GM15510 (cell line): ENCODE results near the gene TOX2.

Experiments
- POLR2A ChIP-seq: IDR thresholded peaks from 3 replicates; pipeline ENCODE4 v1.6.1; 2011; ENCODE audit warnings: borderline replicate concordance; ENCODE audit not compliant: insufficient read length; ENCODE audit errors: extremely low read depth

The TOX2 gene

DNA sequence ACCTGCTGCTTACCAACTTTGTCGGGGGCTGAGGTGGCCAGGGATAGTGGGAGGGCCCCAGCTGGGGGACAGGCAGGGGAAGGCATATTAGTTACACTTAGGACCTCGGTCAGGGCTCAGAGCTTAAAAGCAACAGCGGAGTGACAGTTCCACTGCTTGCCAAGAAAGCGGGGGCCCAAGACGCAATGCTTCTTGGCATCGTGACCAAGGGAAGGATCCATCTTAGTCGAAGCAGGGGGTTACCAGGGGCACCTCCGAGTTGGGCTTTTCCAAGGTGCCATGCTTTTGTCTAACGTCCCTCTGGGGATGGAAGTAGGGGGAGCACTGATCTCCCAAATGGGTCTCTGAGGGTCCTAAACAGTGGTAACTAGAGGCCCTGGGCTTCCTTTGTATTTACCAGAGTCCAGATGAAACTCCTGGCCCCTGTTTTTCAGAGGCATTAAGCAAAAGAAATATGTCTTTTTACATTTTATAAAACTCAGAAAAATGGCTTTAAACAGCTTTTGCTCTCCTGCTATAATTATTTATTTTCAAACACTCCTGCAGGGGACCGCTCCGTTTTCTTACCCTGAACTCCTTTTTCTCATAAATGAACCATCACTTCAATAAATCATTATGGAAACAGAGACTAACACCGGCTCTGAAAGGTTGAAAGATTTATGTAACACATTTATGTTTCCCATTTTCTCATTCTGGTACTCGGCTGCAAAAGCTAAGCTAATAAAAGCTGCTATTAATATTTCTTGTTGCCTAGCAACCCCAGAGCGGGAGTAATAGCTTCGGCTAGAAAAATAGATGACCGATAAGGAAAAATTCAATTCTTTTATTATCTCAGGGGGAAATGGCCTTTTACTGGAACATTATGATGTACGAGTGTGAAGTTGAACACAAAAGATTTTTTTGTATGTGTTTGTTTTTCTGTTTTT is 100.4 kb downstream of the TOX2 start:
- TF ChIP-seq POLR2A, result no peak

GRCh38 chr20:44015733-44016103 is 101.1 kb downstream of the TOX2 start:
- TF ChIP-seq POLR2A, result no peak

GRCh38 chr20:44016525-44016924 is 101.9 kb downstream of the TOX2 start:
- no peak for TF ChIP-seq POLR2A

DNA sequence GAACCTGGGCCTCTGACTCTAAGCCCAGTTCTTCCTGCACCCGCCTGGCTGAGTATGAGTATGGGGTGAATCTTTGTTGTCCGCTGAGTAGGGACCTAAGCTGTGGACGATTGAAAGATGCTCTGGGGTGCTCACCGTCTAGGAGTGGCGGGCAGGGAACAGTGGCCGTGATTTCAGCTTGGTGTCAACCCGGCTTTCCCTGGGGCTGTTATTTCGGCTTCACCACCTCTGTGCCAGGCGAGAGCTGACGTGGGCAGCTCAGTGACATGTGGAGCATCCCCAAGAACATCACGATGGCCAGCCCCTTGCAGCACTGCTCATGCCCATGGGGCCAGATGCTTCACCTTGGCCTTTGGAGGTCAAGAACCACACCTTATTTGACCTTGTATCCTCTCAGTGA is 102.6 kb downstream of the TOX2 start:
- no peak for TF ChIP-seq POLR2A

- TF ChIP-seq POLR2A, result no peak
Observed at GRCh38 chr20:44017905-44018258, 103.2 kb downstream of the TOX2 start.

GRCh38 chr20:44018259-44018941 is 103.7 kb downstream of the TOX2 start:
- no peak for TF ChIP-seq POLR2A

DNA sequence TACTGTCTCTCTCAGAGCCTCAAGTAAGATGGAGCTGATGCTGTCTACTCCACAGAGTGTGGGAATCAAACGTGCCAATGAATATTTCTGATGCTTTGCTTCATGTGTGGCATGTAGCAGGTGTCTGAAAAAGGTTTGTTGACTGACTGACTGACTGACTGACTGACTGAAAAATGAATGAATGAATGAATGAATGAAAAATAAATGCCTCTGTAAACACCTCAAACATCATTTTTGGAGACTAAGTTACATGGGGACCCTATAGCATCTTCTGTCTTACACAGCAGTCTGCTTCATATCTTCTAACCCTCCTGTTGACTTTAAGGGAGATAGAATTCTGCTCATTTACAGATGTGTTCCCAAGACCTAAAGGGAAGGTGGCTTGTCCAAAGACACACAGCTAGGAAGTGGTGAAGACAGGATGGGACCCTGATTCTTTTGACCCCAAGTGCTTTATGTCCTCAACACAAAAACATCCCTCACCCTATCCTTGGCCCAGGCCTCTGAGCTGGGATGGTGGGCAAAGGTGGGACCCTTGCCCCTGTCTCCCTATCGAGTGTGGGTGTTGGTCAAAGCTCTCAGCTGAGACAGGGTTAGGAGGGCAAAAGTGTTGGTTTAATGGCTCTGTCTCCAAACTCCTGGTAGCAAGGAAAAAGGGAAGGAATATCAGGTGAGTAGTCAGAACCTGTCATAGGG is 104.4 kb downstream of the TOX2 start:
- no peak for TF ChIP-seq POLR2A

GRCh38 chr20:44019638-44020335 is 105.1 kb downstream of the TOX2 start:
- no peak for TF ChIP-seq POLR2A

GRCh38 chr20:44020406-44021148 is 105.9 kb downstream of the TOX2 start:
- no peak for TF ChIP-seq POLR2A

DNA sequence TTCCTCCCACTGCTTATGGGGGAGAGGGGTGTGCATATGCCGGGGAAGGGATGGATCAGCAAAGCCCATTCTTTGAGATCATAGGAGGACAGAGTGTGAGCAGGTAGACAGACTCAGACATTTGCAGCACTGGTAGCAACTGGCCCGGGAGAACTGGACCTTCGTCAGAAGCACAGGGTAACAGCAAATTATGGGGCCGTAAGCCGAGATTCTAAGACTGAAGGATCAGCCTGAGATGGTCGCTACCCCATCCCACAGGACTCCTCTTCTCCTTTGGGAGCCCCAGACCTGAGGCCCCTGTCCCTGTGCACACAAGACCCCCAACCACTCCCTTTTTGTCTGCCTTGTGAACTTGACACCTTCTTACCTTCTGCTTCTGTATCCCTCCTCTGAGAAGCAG is 106.5 kb downstream of the TOX2 start:
- TF ChIP-seq POLR2A, result no peak

GRCh38 chr20:44021900-44022299 is 107.2 kb downstream of the TOX2 start:
- TF ChIP-seq POLR2A, result no peak

DNA sequence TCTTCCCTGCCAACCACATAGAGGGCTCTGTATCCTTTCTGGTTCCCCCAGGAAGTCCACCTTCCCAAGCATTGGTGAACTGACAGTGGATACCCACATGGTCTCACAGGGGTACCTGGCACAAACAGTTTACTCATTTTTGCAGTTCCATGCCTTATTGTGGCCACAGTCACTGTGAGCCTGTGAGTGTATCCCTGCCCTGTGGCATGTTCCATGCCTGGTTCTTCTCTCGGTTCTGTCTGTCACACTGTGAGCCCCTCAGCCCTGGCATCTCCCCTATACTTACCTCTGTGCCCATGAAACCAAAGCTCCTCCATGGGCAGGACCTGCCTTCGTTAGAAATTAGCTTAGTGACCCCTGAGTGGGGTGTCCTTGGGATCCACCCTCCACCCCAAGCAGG is 107.8 kb downstream of the TOX2 start:
- TF ChIP-seq POLR2A, result no peak

DNA sequence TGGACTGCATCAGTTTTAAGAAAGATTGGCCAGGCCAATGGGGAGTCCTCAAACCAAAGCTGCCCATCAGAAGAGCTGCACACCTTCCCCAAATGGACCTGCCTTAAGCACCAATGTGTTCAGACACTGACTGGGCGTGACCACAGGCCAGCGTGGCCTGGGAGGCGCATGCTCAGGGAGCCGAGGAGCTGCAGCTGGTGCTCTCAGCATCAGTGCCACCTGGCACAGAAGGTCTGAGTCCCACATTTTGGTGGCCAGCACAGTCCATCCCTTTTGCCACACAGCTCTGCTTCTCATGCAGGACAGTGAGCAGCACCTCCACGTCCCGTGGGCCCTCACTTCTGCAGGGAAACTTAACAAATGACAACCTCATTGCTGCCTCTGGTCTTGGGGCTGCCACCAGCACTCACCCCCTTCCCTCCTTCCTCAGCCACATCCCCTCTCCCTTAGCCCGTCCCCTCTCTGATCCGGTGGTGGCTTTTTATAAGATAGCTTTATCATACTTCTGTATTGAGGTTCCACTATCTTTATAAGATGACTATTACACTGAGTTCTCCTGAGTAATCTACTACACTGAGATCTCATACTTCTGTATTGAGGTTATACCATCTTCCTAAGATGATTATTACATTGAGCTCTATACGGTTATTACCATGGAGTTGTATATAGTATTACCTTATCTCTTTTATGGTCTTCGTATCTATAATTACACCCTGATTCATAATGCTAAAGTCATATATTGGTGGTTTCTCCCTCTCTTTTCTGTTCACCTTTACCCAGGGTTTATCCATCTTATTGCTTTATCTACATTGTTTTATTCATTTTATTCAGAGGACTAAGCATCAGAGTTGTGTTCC is 109.1 kb downstream of the TOX2 start:
- no peak for TF ChIP-seq POLR2A

- TF ChIP-seq POLR2A, result no peak
Observed at GRCh38 chr20:44024820-44025580, 110.3 kb downstream of the TOX2 start.
